CD4-positive, alpha-beta T cell treated with Interleukin-21 for 1 hour (primary cell): ENCODE data around the gene SAV1.
"Not testable (repeated sequence)": the region's sequence is repeated elsewhere in the genome, so short reads cannot be mapped to it uniquely, and the experiment has no call there.

Source experiments
- DNase-seq: peaks from one replicate; pipeline ENCODE4 v3.0.0-alpha.2; 2020

SAV1 gene

GRCh38 chr14:50667996-50668825, at the start of gene SAV1:
Gene SAV1 (minus strand): TSS chr14:50668306. CDS start chr14:50667967, 339 bp downstream.
- peak; percentile 56 for DNase-seq

DNA sequence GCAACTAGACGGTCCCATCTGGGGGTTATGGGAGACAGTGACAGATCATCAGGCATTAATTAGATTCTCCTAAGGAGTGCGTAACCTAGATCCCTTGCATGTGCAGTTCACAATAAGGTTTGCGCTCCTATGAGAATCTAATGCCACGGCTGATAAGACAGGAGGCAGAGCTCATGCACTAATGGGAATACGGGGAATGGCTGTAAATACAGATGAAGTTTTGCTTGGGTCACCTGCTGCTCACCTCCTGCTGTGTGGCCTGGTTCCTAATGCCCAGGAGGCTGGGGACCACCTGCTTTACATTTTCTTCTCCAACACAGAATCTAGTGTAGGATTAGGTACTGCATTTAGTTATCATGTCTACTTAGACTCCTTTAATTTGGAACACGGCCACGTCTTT, 49.7 kb upstream of the SAV1 start:
- DNase-seq: no peak

- DNase-seq: peak; percentile 21
Observed at GRCh38 chr14:50714450-50715073, 46.5 kb upstream of the SAV1 start.

DNA sequence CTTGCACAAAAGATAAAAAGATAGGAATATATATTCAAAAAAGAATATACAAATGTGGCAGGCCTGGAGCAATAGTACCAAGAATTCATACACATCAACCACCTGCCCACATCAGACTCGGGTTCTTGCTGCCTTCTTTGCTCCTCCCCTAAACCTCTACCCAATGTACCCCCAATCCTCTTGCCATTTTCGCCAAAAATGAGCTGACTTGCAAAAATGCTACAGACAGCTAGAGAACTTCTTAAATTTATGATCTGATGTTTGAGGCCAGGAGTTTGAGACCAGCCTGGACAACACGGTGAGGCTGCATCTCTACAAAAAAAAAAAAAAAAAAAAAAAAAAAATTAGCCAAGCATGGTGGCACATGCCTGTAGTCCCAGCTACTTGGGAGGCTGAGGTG, 42.9 kb upstream of the SAV1 start:
- DNase-seq: no peak

- no peak for DNase-seq
Observed at GRCh38 chr14:50705026-50705593, 37.0 kb upstream of the SAV1 start.

GRCh38 chr14:50704454-50705010, 36.4 kb upstream of the SAV1 start:
- no peak for DNase-seq

DNA sequence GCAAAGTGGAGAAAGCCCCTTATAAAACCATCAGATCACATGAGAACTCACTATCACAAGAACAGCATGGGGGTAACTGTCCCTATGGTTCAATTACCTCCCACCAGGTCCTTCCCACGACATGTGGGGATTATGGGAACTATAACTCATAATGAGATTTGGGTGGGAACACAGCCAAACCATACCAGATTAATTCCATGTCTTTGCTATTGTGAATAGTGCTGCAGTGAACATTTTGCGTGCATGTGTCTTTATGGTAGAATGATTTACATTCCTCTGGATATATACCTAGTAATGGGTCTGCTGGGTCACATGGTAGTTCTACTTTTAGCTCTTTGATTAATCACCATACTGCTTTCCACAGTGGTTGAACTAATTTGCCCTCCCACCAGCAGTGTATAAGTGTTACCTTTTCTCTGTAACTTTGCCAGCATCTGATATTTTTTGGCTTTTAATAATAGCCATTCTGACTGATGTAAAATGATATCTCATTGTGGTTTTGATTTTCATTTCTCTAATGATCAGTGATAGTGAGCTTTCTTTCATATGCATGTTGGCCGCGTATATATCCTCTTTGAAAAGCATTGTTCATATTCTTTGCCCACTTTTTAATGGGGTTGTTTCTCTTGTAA, 29.7 kb upstream of the SAV1 start:
- DNase-seq: no peak

DNA sequence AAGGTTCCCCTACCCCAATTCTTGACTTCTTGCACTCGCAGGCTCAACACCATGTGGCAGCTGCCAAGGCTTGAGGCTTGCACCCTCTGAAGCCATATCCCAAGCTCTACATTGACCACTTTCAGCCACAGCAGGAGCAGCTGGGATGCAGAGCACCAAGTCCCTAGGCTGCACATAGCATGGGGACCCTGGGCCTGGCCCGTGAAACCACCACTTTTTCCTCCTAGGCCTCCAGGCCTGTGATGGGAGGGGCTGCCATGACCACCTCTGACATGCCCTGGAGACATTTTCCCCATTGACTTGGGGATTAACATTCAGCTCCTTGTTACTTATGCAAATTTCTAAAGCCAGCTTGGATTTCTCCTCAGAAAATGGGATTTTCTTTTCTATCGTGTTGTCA, 26.2 kb upstream of the SAV1 start:
- DNase-seq: not testable (repeated sequence)

- DNase-seq: no peak
Observed at GRCh38 chr14:50688875-50689274, 20.8 kb upstream of the SAV1 start.

- no peak for DNase-seq
Observed at GRCh38 chr14:50679674-50680073, 11.6 kb upstream of the SAV1 start.

DNA sequence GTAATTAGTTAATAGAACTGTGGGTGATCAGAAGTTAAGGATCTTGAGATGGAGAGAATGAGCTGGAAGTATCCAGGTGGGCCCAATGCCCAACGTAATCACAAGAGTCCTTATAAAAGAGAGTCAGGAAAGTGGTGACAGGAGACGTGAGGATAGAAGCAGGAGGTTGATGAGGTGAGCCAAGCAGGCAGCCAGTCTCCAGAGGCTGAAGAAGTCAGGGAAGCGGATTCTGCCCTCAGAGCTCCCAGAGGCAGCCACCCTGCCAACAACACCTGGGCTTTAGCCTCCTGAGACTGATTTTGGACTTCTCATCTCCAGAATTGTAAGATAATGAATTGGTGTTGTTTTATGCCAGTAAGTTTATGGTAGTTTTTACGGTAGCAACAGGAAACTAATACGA, 10.1 kb upstream of the SAV1 start:
- DNase-seq: no peak

- DNase-seq: no peak
Observed at GRCh38 chr14:50677527-50678063, 9.5 kb upstream of the SAV1 start.

- DNase-seq: no peak
Observed at GRCh38 chr14:50676814-50677516, 8.9 kb upstream of the SAV1 start.

- no peak for DNase-seq
Observed at GRCh38 chr14:50675597-50675996, 7.5 kb upstream of the SAV1 start.

DNA sequence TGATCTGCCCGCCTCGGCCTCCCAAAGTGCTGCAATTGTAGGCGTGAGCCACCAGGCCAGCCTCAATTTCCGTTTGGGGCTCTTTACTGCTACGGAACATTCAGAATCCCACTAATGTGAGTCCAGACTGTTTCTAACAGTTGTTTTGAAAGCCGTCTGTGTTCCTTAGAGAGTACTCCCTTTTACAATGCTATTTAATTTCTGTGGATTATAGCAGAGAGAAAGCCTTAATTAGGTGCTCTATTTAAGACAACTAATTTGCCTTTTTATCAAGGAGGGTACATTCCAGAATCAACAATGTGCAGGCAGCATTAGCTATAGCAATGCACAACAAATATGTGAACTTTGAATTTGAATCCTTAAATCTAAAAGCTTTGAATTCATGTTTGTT, 2.8 kb upstream of the SAV1 start:
- no peak for DNase-seq

DNA sequence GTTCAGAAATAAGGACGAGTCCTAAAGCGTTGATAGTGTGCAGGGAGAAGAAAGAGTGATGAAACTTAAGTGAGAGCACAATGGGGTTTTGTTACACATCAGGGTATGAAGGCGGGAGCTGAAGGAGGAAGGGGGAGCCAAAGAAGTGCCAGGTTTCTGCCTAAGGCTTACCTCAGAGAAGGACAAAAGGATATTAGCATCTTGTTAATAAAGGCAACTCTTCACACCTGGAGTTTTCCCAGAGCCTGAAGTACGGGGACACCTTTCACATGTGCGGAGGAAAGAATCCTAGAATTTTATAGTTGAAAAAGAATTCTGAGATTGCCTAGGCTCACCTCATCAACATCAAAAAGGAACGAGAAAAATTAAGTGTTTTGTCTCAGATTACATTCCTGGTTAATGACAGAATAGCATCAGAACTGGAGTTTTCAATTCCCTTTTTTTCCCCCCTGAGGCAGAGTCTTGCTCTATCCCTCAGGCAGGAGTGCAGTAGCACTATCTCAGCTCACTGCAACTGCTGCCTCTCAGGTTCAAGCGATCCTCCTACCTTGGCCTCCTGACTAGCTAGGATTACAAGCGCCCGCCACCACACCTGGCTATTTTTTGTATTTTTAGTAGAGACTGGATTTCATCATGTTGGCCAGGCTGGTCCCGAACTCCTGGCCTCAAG, 2.2 kb upstream of the SAV1 start:
- DNase-seq: no peak

DNA sequence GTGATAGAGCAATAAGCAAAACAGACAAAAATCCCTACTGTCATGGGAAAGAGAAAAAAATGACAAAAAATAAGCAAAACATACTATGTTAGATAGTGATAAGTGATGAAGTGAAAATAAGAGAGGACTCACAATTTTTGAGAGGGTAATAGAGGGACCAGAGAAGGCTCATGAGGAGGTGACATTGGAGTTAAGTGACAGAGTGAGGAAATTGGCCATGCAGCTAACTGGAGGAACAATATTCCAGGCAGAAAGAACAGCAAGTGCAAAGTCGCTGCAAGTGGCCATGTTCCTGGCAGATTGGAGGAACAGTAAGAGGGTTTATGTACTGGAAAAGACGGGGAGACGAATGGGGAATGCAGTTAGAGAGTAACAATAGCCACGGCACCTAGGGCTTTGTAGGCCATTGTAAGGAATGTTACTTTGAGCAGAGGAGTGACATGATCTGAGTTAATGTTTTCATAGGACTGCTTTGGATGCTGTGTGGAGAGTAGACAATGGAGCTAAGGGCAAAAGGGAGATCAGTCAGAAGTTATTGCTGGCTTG, 1.4 kb upstream of the SAV1 start:
- no peak for DNase-seq

DNA sequence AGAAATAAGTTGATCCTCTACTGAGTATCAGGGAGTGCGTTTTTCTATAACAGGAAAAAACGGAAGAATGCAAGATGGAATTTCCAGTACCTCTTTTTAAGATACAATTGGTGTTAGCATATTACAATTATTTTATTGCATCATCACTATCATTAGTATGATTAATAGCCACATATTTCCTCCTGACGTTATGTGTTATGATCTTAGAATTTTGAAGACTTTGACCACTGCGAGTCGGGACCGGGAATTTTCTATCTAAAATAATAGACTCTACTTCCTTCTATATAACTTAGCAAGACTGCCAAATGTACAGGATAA, 679 bp upstream of the SAV1 start:
- no peak for DNase-seq

- peak; percentile 39 for DNase-seq
Observed at GRCh38 chr14:50667684-50667995, 466 bp downstream of the SAV1 start.

DNA sequence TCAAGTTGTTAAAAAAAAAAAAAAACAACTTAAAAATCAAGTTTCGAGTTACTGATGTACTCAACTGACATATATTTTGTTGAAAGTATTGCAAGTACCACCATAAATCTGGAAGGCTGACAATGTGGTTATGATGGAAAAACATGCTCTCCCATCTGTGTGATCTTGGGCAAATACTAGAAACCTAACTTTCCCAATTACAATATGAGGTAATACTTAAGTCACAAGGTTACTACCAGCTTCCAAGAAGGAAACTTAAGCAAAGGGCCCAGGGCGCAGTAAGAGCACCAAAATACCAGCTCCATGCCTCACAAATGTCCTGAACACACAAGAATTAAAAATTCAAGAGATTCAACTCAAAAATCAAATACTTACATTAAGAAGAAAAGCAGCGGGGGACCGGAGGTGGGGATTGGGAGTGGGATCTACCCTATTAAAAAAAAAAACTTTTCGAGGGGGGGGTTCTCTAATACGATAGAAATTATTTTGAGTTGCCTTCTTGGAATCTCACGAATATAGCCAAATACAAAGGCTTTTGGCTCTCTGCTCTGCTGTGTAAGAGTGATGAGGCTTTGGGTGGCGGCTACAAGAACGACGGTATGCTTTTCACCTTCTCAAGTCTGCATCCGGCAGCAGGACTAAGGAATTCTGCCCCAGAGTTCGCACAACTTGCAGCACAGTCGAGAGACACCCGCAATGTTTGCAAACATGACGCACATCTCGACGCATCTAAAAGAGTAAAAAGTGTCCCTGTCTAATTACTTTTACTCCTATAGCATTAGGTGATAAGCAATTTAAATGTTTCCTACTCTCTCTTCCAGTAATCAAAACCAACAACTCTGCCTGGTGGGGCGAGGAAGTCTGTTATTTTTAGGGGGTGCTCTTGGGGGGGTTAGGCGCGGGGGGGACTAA, 1.1 kb downstream of the SAV1 start:
- DNase-seq: peak; percentile 35

DNA sequence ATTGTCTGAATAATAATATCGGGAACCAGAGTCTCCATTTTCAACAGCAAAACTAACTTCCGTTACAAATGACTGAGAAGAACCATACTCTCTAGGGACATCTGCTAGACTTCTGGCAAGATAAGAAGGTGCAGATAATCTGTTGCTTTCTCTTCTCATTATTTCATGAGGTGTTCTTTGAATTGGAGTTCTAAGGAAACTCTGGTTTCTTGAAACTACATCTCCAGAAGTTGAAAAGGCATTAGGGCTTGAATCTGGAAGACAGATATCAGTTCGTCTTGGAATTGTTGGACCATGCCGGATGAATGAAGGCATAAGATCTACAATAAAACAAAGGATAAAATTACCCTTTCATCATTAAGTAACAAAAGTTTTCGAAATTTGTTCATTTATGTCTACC, 2.8 kb downstream of the SAV1 start:
- not testable (repeated sequence) for DNase-seq
